GM23248 (cell line): Measurements from ENCODE around the gene NUP153. TPM values are rescaled to one million over a fixed set of nuclear protein-coding genes. Genes with fewer than 3 reads are reported as not detected.

Experiments used
- DNase-seq: peaks from one replicate; pipeline ENCODE4 v3.0.0-alpha.2; 2015
- H2AFZ ChIP-seq: fragments of 200-600 bp; sonication (generic); 2 replicates; pipeline ENCODE4 v1.6.1; 2016; ENCODE audit warnings: antibody characterized with exemption
- H3F3A ChIP-seq: fragments of 200-600 bp; sonication (generic); 2 replicates; pipeline ENCODE4 v1.6.1; 2016; ENCODE audit warnings: mild to moderate bottlenecking, antibody characterized with exemption, mixed run types; ENCODE audit not compliant: insufficient read depth
- H3K27ac ChIP-seq: fragments of 200-600 bp; sonication (generic); 2 replicates; pipeline ENCODE4 v1.5.1; 2016; ENCODE audit warnings: mild to moderate bottlenecking
- H3K27me3 ChIP-seq: fragments of 200-600 bp; sonication (generic); replicated peaks from 2 replicates; pipeline ENCODE4 v1.6.1; 2016; ENCODE audit warnings: mild to moderate bottlenecking; ENCODE audit not compliant: insufficient read depth
- H3K36me3 ChIP-seq: fragments of 200-600 bp; sonication (generic); 2 replicates; pipeline ENCODE4 v1.6.1; 2016; ENCODE audit warnings: low read depth, mild to moderate bottlenecking
- H3K4me1 ChIP-seq: fragments of 200-600 bp; sonication (generic); 2 replicates; pipeline ENCODE4 v1.6.1; 2016; ENCODE audit warnings: mild to moderate bottlenecking; ENCODE audit not compliant: insufficient read depth
- H3K4me2 ChIP-seq: fragments of 200-600 bp; sonication (generic); one replicate; pipeline ENCODE4 v1.6.1; 2016; ENCODE audit warnings: mild to moderate bottlenecking; ENCODE audit not compliant: unreplicated experiment
- H3K4me3 ChIP-seq: fragments of 200-600 bp; sonication (generic); 2 replicates; pipeline ENCODE4 v1.5.1; 2016; ENCODE audit warnings: mild to moderate bottlenecking
- H3K79me2 ChIP-seq: fragments of 200-600 bp; sonication (generic); 2 replicates; pipeline ENCODE4 v1.6.1; 2016; ENCODE audit warnings: mild to moderate bottlenecking; ENCODE audit not compliant: insufficient read depth
- H3K9ac ChIP-seq: fragments of 200-600 bp; sonication (generic); 2 replicates; pipeline ENCODE4 v1.6.1; 2016; ENCODE audit warnings: mild to moderate bottlenecking
- H3K9me2 ChIP-seq: fragments of 200-600 bp; sonication (generic); 2 replicates; pipeline ENCODE4 v1.6.1; 2016; ENCODE audit warnings: mixed run types, mild to moderate bottlenecking, moderate library complexity; ENCODE audit not compliant: insufficient read depth
- H3K9me3 ChIP-seq: fragments of 200-600 bp; sonication (generic); one replicate; pipeline ENCODE4 v1.6.1; 2017; ENCODE audit warnings: low read depth
- H4K20me1 ChIP-seq: fragments of 200-600 bp; sonication (generic); 2 replicates; pipeline ENCODE4 v1.6.0; 2016; ENCODE audit not compliant: insufficient read depth
- EZH2 ChIP-seq: fragments of 200-600 bp; sonication (generic); IDR thresholded peaks from 2 replicates; pipeline ENCODE4 v1.6.1; 2018; ENCODE audit warnings: antibody characterized with exemption, mild to moderate bottlenecking; ENCODE audit not compliant: insufficient read depth, poor library complexity, severe bottlenecking
- EZH2phosphoT487 ChIP-seq: fragments of 200-600 bp; sonication (generic); IDR thresholded peaks from 2 replicates; pipeline ENCODE4 v1.6.1; 2018; ENCODE audit warnings: antibody characterized with exemption, moderate library complexity, mild to moderate bottlenecking, low read depth; ENCODE audit not compliant: insufficient read depth
- WGBS, 2 experiments: methylation state at CpG; one replicate each; pipeline ENCODE4 v1.1.6; 2015 to 2017; ENCODE audit warnings: low lambda C conversion rate in 2 of 2, low coverage in 1 of 2; ENCODE audit errors: missing lambda C conversion rate in 2 of 2; 5-methylcytosine and 5-hydroxymethylcytosine counted together
- in situ Hi-C: fragments of 300-500 bp; cut with MboI; formaldehyde crosslinking; loops from 2 replicates; pipeline ENCODE4 v1.15.0; 2020
- polyA plus RNA-seq: library from polyadenylated mRNA; unstranded; fragments of >200 nt; fragmentation: Nextera tagmentation; extraction: Ambion mirVana; gene quantifications from 2 replicates; pipeline ENCODE4 v1.2.1, GENCODE V29; 2016
- total RNA-seq: library from RNA; depleted of rRNA; stranded (reverse); fragments of >200 nt; shearing (Covaris generic); gene quantifications from 2 replicates; pipeline ENCODE4 v1.2.3, GENCODE V29; 2014

The NUP153 gene
- total and polyA plus RNA-seq, 2 experiments from 2014 or later: 12.6 to 25.3 TPM

DNA sequence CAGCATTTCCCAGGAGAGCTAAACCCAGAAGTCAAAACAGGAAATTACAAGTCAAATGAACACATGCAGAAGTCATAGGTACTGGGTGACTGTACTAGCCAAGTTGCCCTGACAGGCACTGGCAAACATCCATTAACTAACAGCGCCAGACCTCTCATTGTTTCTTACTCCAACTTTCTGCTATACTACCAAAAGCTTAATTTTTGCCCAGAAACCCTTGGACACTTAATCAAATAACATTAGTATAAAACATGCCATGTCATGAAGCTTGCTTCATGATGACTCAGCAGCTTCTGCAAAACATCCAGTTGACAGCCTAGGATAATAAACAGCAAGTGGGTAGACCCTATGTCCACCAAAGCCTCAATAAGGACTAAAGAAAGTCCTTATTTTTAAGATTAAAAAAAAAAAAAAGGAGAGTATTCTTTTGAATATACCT lies 3.5 kb downstream of the NUP153 start:
- H3K4me2 ChIP-seq: peak overlapping the region; percentile 88
- H3K27me3 ChIP-seq: no peaks in the 10 kb centered on the region
- peak overlapping the region; percentile 93; the same call in 1 of the 2 replicates for H3K4me3 ChIP-seq
- H3K9ac ChIP-seq: peak overlapping the region; percentile 32
- H3K79me2 ChIP-seq: peaks cover 81% of the 10 kb centered on the region
- DNase-seq: peak; percentile 92
- 0 out of 2 replicates have a peak, but pooled peaks cover 2% of the 10 kb centered on the region for H4K20me1 ChIP-seq
- 0% methylated on average over 1 of the region's 1 CpG for WGBS, 2 experiments
- H3K9me3 ChIP-seq: no peaks in the 10 kb centered on the region
- in situ Hi-C loops: no loop called here
- peak overlapping the region; percentile 95 for H3K27ac ChIP-seq
- H3K9me2 ChIP-seq: no peaks in the 10 kb centered on the region
- H3K4me1 ChIP-seq: peaks cover 27% of the 10 kb centered on the region
- no peaks in the 10 kb centered on the region for H3K36me3 ChIP-seq
- H2AFZ ChIP-seq: no peak overlapping the region
- TF ChIP-seq EZH2phosphoT487: no peak
- no peak for TF ChIP-seq EZH2
- H3F3A ChIP-seq: peaks cover 31% of the 10 kb centered on the region

GRCh38 chr6:17700421-17701416 lies 6.0 kb downstream of the NUP153 start:
- no peak for DNase-seq
- in situ Hi-C loops: no loop called here
- H3K27me3 ChIP-seq: no peaks in the 10 kb centered on the region

DNA sequence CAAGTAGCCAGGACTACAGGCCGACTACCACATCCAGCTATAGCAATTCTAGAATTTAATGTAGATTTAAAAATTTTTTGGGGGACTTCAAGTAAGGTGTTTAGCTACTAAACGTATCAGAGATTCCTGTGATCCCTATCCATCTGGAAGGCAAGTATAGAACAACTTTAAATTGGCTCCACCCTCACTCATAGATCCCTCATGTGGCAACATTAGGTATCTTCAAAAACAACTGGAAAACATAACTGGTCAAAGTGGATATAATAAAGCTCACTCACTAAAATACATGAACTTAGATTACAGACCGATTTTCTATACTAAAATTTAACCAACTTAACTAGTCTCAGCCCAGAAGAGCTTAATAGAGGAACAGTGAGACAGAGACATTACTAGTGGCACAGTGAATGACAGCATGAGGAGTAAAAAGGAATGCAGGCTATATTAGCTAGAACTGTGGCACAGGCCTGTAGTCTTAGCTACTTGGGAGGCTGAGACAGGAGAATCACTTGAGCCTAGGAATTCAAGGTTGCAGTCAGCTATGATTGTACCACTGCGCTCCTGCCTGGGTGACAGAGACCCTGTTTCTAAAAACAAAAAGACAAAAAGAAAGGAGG lies 14.7 kb downstream of the NUP153 start:
- no peak for TF ChIP-seq EZH2phosphoT487
- no peak for TF ChIP-seq EZH2
- peaks cover 10% of the 10 kb centered on the region; the same call in 1 of the 2 replicates for H3K36me3 ChIP-seq
- peaks cover 3% of the 10 kb centered on the region; the same call in 1 of the 2 replicates for H4K20me1 ChIP-seq

More at GRCh38 chr6:17700421-17701416, 6.0 kb downstream of the NUP153 start:
- Histone ChIP-seq H3K9me3 (no peaks in the 10 kb centered on the region), H3K4me3 (no peak overlapping the region), H2AFZ (no peak overlapping the region), H3K79me2 (peaks cover 99% of the 10 kb centered on the region), H3K36me3 (no peaks in the 10 kb centered on the region), H4K20me1 (0 out of 2 replicates have a peak, but pooled peaks cover 2% of the 10 kb centered on the region), H3F3A (peaks cover 31% of the 10 kb centered on the region), H3K9me2 (no peaks in the 10 kb centered on the region), H3K4me1 (peaks cover 24% of the 10 kb centered on the region), H3K4me2 (no peak overlapping the region), H3K27ac (no peak overlapping the region), H3K9ac (no peak overlapping the region)
- 93% methylated on average over 14 of the region's 14 CpGs for whole genome bisulfite sequencing, 2 experiments
- TF ChIP-seq EZH2phosphoT487: no peak
- no peak for TF ChIP-seq EZH2

GRCh38 chr6:17688481-17688880 lies 18.2 kb downstream of the NUP153 start:
- WGBS, 2 experiments: 64 to 67% methylated on average over 2 of the region's 2 CpGs
- no peak overlapping the region for H2AFZ ChIP-seq
- no peaks in the 10 kb centered on the region for H3K4me1 ChIP-seq
- H3K4me3 ChIP-seq: no peak overlapping the region
- no peak overlapping the region for H3K4me2 ChIP-seq
- peaks cover 15% of the 10 kb centered on the region; the same call in 1 of the 2 replicates for H3K36me3 ChIP-seq
- no peak overlapping the region for H3K9ac ChIP-seq
- peaks cover 98% of the 10 kb centered on the region for H3K79me2 ChIP-seq
- peak; percentile 15 for DNase-seq
- H3K27ac ChIP-seq: no peak overlapping the region
- no peaks in the 10 kb centered on the region for H3K9me3 ChIP-seq
- in situ Hi-C loops: no loop called here
- H3K9me2 ChIP-seq: no peaks in the 10 kb centered on the region
- no peaks in the 10 kb centered on the region for H3K27me3 ChIP-seq
- H4K20me1 ChIP-seq: peaks cover 10% of the 10 kb centered on the region; the same call in 1 of the 2 replicates
- H3F3A ChIP-seq: peaks cover 8% of the 10 kb centered on the region; the same call in 1 of the 2 replicates
- TF ChIP-seq EZH2phosphoT487: no peak
- TF ChIP-seq EZH2: no peak

More for the DNA sequence above, 14.7 kb downstream of the NUP153 start:
- H3K4me3 ChIP-seq: no peak overlapping the region
- H3K4me1 ChIP-seq: no peaks in the 10 kb centered on the region
- H3K9ac ChIP-seq: no peak overlapping the region
- WGBS, 2 experiments: 95% methylated on average over 4 of the region's 4 CpGs
- no peak overlapping the region for H3K27ac ChIP-seq
- H3F3A ChIP-seq: peaks cover 7% of the 10 kb centered on the region; the same call in 1 of the 2 replicates
- no peak overlapping the region for H2AFZ ChIP-seq
- in situ Hi-C loops: no loop called here
- H3K9me3 ChIP-seq: no peaks in the 10 kb centered on the region
- no peaks in the 10 kb centered on the region for H3K27me3 ChIP-seq
- H3K4me2 ChIP-seq: no peak overlapping the region
- no peaks in the 10 kb centered on the region for H3K9me2 ChIP-seq
- H3K79me2 ChIP-seq: peaks cover 100% of the 10 kb centered on the region
- DNase-seq: no peak
